A549 (cell line): ENCODE results near the gene FAM149B1.

Source experiments
- JUN ChIP-seq, 2 experiments: fragments of >200 bp; sonication (Bioruptor Twin); formaldehyde crosslinking; IDR thresholded peaks; 2 replicates in 1 of 2; 3 replicates in 1 of 2; pipeline ENCODE4 v1.6.1; 2016 to 2017
- MYC ChIP-seq: IDR thresholded peaks from 2 replicates; pipeline ENCODE4 v1.6.1; 2012; ENCODE audit warnings: mild to moderate bottlenecking, inconsistent platforms, low read length, improper control_type of control experiment, borderline replicate concordance
- PHF8 ChIP-seq: fragments of 200-600 bp; sonication (generic); IDR thresholded peaks from 2 replicates; pipeline ENCODE4 v1.6.1; 2016; ENCODE audit warnings: low read depth, mild to moderate bottlenecking, antibody characterized with exemption, moderate library complexity, borderline replicate concordance
- RNF2 ChIP-seq: fragments of 200-600 bp; sonication (generic); IDR thresholded peaks from 2 replicates; pipeline ENCODE4 v1.6.1; 2016; ENCODE audit warnings: low read depth, mild to moderate bottlenecking, antibody characterized with exemption, moderate library complexity, borderline replicate concordance

DNA sequence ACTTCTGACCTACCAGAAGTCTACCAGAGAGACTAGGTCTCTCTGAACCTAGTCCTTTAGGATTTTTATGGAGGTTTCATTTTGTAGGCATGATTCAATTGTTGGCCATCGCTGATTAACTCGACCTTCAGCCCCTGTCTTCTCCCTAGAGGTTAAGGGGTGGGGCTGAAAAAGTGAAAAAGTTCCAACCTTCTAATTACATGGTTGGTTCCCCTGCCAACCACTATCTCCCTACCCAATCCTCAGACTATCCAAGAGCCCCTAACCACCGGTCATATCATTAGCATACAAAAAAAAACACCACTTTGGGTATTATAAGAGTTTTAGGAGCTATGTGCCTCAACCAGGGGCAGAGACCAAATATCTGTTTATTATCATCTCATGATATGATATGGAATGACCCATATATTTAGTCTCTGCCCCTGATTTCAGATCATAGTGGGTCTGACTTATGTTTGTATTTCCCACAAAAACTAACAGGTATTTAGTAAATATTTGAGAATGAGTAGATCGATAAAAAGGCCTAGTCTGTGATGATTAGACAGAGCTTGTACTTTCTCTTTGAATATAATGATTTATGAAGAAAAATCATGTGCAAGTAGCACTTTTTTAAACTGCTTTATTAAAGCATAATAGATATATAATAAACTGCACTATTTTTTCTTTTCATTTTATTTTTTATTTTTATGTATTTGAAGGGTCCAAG lies 43.3 kb downstream of the FAM149B1 start:
- TF ChIP-seq MYC (no peak), RNF2 (no peak), PHF8 (no peak), JUN (IDR thresholded peaks at IDR 0.05) (no peak)
